HG02970 (cell line): ENCODE data around the gene AKAP14.
"Not testable (repeated sequence)": the region's sequence is repeated elsewhere in the genome, so short reads cannot be mapped to it uniquely, and the experiment has no call there.

Experiments
- ATAC-seq: cut with Tn5 transposase; IDR thresholded peaks from one replicate; pipeline ENCODE4 v1.9.1; 2021; ENCODE audit warnings: mild to moderate bottlenecking, moderate library complexity, moderate number of reproducible peaks; ENCODE audit not compliant: unreplicated experiment, low FRiP score

AKAP14 gene

GRCh38 chrX:119895843-119896326, at the start of gene AKAP14:
Gene AKAP14, plus strand, starts transcription at chrX:119895893. Its CDS starts 7,331 bp downstream, at chrX:119903224.
- ATAC-seq: no peak

DNA sequence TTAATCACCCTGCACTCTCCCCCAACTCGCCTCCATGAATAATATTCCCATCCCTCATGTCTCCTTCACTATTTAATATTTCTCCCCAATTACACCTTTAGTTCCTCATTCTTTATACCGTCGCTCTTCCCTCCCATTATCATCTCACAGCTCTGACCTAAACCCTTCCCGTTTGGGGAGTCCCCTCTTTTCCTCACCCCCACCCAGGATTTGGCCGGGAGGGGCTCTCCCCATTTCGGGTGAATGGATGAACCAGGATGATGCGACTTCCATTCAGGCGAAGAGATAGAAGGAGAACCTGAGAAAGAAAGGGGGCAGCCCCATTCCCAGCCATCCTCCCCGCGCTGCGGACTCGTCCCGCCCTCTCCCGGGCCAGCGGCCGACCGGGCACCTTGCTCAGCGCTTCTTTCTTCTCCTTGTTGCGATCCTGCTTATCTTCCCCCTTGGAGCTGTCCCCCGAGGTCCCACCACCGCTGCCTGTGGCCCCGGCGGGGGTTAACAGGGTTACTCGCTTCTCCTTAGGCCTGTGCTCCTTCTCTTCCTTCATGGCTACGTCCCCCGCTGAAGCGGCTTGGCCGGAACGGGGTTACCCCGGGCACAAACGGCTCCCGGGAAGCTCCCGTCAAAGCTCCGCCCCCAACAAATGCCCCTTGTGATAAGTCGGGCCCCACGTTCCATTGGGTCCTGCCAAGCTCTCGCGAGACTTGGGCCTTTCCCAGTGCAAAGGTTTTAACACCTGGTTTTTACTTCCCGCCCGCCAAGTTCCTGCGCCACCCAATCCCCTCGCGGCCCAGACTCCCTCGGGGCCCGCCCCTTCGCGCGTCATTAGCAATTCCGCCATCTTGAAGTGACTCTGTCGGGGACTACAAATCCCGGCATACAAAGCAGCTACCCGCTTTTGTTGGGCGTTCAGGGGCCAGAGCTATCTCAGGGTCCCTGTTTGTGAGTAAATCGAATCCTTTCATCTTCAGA, 43.0 kb upstream of the AKAP14 start, which contains the start of gene UPF3B:
Gene UPF3B (minus strand): TSS at position 582 of the 972 bp plus-strand sequence. CDS start 35 bp downstream, at position 547.
- peak; percentile 88 for ATAC-seq

GRCh38 chrX:119853444-119853843, 42.2 kb upstream of the AKAP14 start:
- ATAC-seq: no peak

- ATAC-seq: no peak
Measured at GRCh38 chrX:119870626-119871131, 25.0 kb upstream of the AKAP14 start.

DNA sequence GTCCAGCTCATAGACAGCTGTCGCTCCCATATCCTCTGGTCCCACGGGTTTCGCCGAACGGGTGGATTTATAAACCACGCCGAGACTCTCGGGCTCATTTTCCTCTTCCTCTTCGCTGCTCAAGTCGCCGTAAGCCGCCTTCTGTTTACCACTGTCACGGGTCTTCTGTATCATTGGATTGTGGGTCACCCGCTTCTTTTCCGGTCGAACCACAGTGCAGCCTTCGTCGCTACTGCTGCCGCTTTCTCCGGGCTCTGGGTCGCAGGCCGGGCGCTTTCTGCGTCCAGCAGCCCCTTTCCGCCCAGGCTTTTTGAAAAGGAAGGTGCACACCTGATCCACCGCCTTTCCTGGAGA, 24.5 kb upstream of the AKAP14 start:
- peak; percentile 17 for ATAC-seq

DNA sequence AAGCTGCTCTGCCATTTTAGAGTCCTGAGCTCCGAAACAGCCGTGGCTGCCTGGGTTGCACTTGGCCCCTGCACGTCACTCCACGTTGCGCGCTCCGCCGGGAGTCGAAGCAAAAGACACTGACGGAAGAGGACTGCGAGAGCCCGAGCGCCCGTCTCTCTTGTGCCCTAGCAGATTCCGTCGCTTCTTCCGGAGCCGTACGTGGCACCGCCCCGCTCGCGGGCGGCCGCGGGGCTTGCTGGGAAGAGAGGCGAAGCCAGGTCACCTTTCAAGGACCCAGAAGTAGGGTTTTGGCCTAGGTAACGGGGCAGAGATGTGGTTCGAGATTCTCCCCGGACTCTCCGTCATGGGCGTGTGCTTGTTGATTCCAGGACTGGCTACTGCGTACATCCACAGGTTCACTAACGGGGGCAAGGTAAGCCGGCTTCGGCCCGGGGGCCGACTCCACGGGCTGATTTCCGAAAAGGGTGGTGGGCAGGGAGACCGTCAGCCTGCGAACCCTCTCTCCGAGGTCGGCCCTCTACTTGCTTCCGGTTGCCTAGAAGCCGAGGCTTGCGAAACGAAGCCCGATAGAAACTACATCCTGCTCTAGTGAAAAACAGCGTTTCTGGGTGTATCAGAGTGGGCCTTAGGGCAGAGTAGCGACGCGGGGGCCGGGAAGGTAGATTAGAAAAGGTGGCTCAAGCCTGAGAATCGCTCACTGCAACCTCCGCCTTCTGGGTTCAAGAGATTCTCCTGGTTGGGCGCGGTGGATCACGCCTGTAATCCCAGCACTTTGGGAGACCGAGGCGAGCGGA, 23.9 kb upstream of the AKAP14 start, which contains the start of the genes NDUFA1 and RNF113A:
Gene NDUFA1 (plus strand): TSS at position 234 of the 797 bp plus-strand sequence. CDS start 80 bp downstream, at position 314.
Gene RNF113A (minus strand): TSS at position 135 of the 797 bp plus-strand sequence. CDS start 120 bp downstream, at position 15.
- peak; percentile 79 for ATAC-seq

GRCh38 chrX:119878740-119879139, 17.0 kb upstream of the AKAP14 start:
- ATAC-seq: no peak

DNA sequence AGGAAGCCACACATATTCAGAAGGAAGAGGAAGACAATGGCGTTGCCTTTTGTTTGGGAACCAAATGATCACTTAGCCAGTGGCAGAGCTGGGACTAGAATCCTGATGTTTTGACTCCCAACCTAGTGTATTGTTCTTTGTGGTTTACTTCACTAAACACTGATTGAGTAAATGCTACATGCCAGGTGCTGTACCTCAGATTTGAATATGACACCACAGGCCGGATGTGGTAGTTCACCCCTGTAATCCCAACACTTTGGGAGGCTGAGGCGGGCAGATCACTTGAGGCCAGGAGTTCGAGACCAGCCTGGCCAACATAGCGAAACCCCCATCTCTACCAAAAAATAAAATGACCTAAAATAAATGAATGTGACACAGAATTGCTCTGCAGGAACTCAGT, 15.6 kb upstream of the AKAP14 start:
- ATAC-seq: no peak

DNA sequence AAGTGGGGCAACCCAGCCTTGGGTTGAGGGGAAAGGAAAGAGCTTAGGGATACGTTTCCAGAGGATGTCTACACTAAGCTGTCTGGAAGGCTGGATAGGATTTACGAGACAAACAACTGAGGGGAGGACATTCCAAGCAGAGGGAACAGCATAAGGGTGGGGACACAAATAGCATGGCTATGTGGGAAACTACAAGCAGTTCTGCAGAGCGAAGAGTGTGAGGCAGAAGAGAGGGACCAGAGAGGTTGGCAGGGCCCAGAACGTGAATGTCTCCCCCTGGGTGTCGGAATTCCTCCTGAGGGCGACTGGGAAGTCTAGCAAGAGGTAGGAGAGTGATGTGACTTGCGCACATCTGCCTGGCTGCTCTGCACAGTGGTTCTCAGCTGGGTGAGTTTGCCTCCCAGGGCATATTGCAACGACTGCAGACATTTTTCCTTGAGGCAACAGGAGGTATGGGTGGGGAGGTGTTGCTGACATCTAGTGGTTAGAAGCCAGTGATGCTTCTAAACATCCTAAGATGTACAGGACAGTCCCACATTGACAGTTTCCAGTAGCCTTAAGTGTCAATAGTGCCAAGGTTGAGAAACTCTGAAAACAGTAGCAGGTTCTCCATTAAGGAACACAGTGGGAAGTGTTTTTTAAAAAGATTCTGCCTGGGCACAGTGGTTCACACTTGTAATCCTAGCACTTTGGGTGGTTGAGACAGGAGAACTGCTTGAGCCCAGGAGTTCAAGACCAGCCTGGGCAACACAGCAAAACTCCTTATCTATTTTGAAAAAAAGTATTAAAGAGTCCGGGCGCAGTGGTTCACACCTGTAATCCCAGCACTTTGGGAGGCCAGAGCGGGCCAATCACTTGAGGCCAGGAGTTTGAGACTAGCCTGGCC, 14.9 kb upstream of the AKAP14 start:
- ATAC-seq: no peak

DNA sequence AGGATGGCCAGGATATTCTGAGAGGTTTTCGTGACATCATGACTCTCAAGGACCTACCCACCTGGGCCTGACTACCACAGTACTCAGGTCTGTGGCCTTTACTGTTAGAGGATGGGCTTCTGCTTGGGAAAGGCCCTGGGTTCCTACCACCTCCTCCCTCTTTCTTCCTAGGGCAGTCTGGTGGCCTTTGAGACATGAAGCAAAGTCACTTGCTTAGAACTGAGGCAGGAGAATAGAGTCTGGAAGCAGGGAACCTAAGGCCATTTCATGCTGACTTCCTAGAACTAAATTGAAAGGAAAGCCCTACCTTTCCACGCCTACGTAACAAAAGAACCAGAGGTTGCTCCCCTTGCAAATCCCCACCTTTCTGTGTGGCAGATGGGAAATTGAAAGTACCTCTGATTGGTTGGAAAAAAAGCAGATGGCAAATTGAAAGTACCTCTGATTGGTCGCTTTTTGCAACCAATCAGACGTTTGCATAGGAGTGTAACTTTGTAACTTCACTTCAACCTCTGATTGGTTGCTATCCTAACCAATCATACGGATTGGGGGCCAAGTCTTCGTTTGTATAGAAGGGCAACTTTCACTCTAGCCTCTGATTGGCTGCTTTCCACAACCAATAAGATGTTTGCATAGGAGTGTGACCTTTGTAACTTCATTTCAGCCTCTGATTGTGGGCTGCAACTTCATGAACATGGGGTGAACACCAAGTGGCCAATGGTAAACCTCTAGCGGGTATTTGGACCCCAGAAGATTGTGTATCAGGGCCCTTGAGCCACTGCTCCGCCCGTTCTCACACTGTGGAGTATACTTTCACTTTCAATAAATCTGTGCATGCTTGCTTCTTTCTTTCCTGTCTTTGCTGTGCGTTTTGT, 9.9 kb upstream of the AKAP14 start:
- ATAC-seq: no peak

- no peak for ATAC-seq
Measured at GRCh38 chrX:119887721-119888425, 7.8 kb upstream of the AKAP14 start.

DNA sequence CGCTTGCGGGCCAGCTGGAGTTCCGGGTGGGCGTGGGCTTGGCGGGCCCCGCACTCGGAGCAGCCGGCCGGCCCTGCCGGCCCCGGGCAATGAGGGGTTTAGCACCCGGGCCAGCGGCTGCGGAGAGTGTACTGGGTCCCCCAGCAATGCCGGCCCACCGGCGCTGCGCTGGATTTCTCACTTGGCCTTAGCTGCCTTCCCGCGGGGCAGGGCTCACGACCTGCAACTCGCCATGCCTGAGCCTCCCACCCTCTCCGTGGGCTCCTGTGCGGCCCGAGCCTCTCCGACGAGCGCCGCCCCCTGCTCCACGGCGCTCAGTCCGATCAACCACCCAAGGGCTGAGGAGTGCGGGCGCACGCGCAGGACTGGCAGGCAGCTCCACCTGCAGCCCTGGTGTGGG, 5.1 kb upstream of the AKAP14 start:
- ATAC-seq: not testable (repeated sequence)

DNA sequence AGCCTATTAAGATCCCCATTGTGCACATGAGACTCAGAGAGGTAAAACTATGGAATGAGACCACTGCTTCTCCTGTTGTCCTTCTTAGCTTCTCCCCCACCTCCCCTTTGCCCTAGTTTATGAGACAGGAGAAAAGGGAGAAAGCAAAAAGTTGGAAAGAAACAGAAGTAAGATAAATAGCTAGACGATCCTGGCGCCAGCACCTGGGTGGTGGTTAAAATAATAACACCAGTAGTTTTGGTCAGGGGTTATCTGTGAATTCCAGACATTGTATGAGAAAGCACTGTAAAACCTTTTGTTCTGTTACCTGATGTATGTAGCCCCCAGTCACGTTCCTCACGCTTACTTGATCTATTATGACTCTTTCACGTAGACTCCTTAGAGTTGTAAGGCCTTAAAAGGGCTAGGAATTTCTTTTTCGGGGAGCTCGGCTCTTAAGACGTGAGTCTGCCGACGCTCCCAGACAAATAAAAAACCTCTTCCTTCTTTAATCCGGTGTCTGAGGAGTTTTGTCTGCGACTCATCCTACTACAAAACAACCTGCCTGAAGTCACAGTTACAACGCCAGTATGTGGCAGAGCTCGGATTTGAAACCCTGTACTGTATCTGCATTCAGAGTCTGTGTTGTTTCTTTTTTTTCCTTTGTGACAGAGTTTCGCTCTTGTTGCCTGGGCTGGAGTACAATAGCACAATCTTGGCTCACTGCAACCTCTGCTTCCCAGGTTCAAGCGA, 3.6 kb upstream of the AKAP14 start:
- not testable (repeated sequence) for ATAC-seq

GRCh38 chrX:119899125-119899524, 3.4 kb downstream of the AKAP14 start:
- no peak for ATAC-seq

DNA sequence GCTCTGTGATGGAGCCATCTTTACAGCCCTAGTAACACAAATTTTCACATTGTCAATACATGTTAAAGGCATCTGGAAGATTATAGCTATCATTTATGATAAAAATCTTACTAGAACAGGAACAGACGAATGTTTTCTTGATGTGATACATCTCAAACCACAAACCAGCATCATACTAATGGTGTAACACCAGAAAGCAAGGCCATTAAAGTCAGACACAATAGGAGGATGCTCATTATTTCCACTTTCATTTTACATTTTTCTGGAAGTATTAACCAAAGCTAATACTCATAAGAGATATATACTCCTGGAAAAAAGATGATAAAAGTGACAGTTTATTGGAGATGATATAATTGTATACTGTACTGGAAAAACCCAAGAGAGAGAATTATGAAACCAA, 5.3 kb downstream of the AKAP14 start:
- ATAC-seq: no peak

DNA sequence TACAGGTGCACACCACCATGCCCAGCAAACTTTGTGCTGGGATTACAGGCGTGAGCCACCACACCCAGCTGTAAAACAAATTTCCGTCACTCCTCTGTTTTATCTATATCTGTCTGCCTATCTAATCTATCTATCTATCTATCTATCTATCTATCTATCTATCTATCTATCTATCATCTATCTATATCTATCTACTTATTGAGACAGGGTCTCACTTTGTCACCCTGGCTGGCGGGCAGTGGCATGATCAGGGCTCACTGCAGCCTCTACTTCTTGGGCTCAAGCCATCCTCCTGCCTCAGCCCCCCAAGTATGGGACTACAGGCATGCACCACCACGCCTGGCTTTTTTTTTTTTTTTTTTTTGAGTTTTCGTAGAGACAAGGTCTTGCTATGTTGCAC, 20.6 kb downstream of the AKAP14 start:
- ATAC-seq: no peak

DNA sequence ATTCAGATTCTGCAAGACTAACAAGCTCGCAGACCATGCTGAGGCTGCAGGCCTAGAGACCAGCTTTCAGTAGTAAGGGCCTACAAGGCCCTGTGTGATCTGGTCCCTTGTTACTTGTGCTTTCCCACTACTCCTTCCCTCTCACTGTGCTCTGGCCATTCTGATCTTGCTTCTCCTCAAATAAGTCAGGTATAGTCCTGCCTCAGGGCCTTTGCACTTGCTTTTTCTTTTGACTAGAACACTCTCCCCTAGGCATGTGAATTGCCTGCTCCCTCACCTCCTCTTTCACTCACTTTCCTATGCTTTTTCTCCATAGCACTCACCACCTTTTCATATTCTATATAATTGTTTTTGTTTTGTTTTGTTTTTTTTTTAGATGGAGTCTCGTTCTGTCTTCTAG, 22.2 kb downstream of the AKAP14 start:
- ATAC-seq: no peak
